Adipocyte (in vitro differentiated cells): ENCODE data around the gene PCBP3.
"Not testable (repeated sequence)": the region's sequence is repeated elsewhere in the genome, so short reads cannot be mapped to it uniquely, and the experiment has no call there.

Experiments used
- DNase-seq: peaks from one replicate; pipeline ENCODE4 v3.0.0-alpha.2; 2015; ENCODE audit warnings: low read depth
- H3K27me3 ChIP-seq: replicated peaks from 2 replicates; pipeline ENCODE4 v1.7.0; 2013; ENCODE audit warnings: mild to moderate bottlenecking, low read length, moderate library complexity; ENCODE audit not compliant: control insufficient read depth, insufficient read depth
- H3K36me3 ChIP-seq: 2 replicates; pipeline ENCODE4 v1.7.0; 2013; ENCODE audit warnings: low read length, mild to moderate bottlenecking, moderate library complexity; ENCODE audit not compliant: control insufficient read depth, insufficient read depth, severe bottlenecking
- H3K4me1 ChIP-seq: 2 replicates; pipeline ENCODE4 v1.7.0; 2013; ENCODE audit warnings: mild to moderate bottlenecking, low read length, moderate library complexity; ENCODE audit not compliant: control insufficient read depth, insufficient read depth
- H3K4me3 ChIP-seq: 2 replicates; pipeline ENCODE4 v1.7.0; 2013; ENCODE audit warnings: mild to moderate bottlenecking, low read length, moderate library complexity
- H3K9ac ChIP-seq: 2 replicates; pipeline ENCODE4 v1.7.0; 2013; ENCODE audit warnings: mild to moderate bottlenecking, low read length, moderate library complexity
- H3K9me3 ChIP-seq: 2 replicates; pipeline ENCODE4 v1.7.0; 2013; ENCODE audit warnings: mild to moderate bottlenecking, low read length, moderate library complexity; ENCODE audit not compliant: control insufficient read depth

PCBP3 gene

GRCh38 chr21:45957981-45958600, 314.6 kb downstream of the PCBP3 start:
- Histone ChIP-seq H3K4me3 (peak overlapping the region; percentile 70), H3K4me1 (peaks cover 46% of the 10 kb centered on the region), H3K9me3 (no peaks in the 10 kb centered on the region), H3K27me3 (no peaks in the 10 kb centered on the region), H3K9ac (peak overlapping the region; percentile 69), H3K36me3 (no peaks in the 10 kb centered on the region)
- DNase-seq: peak; percentile 89

DNA sequence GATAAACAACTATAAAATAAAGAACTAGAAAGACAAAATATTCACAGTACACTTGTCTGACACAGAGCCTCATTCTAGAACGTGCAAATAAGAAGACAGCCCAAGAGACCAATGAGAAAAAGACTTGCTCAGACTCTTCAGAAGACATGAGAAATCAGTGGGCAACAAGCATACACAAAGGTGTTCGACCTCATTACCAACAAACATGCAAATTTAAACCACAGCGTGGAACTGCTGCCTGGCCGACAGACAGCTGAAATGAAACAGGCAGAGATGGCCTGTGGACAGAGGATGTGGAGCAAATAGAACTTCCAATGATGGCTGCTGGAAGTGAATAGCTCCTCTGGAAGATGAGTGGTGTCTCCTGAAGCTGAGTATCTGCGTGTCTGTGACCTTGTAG, 315.7 kb downstream of the PCBP3 start:
- Histone ChIP-seq H3K9ac (peak overlapping the region; percentile 69), H3K27me3 (no peaks in the 10 kb centered on the region), H3K9me3 (no peaks in the 10 kb centered on the region), H3K36me3 (no peaks in the 10 kb centered on the region), H3K4me3 (peak overlapping the region; percentile 70), H3K4me1 (peaks cover 39% of the 10 kb centered on the region)
- no peak for DNase-seq

GRCh38 chr21:45959779-45960390, 316.4 kb downstream of the PCBP3 start:
- H3K27me3 ChIP-seq: no peaks in the 10 kb centered on the region
- no peak overlapping the region for H3K4me3 ChIP-seq
- DNase-seq: no peak
- peaks cover 33% of the 10 kb centered on the region for H3K4me1 ChIP-seq
- H3K36me3 ChIP-seq: no peaks in the 10 kb centered on the region
- H3K9ac ChIP-seq: no peak overlapping the region
- no peaks in the 10 kb centered on the region for H3K9me3 ChIP-seq

GRCh38 chr21:45961408-45961807, 317.9 kb downstream of the PCBP3 start:
- peaks cover 33% of the 10 kb centered on the region for H3K4me1 ChIP-seq
- not testable (repeated sequence) for H3K36me3 ChIP-seq, H3K9ac ChIP-seq, H3K4me3 ChIP-seq, H3K27me3 ChIP-seq, DNase-seq, H3K9me3 ChIP-seq

DNA sequence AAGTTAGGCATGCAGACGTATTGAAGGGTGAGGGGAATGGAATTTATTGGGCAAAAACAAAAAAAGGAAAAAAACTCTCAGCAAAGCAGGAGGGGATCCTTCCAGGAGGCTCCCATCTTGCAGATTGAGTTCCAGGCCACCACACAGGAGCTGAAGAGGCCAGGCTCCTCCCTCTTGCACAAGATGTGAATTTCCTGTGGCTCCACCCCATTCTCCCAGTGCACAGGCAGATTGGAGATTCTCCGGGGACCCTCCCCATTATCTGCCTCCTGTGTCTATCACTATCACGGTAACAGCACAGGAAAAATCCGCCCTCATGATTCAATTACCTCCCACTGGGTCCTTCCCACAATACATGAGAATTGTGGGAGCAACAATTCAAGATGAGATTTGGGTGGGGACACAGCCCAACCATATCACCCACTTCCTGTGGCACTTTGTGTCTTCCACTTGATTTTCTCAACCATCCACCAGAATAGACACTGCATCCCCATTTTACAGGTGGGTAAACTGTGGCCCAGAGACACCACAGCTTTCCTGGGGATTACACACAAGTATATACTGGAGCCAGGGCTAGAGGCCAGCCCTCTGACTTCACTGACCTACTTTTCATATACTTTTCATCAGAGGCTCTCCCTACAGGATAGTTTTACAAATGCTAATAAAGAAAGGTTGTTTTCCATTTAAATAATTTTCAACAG, 319.2 kb downstream of the PCBP3 start:
- Histone ChIP-seq H3K4me1 (peaks cover 24% of the 10 kb centered on the region), H3K36me3 (no peaks in the 10 kb centered on the region), H3K9ac (peak overlapping the region; percentile 6), H3K9me3 (no peaks in the 10 kb centered on the region), H3K27me3 (no peaks in the 10 kb centered on the region), H3K4me3 (no peak overlapping the region)
- DNase-seq: no peak

DNA sequence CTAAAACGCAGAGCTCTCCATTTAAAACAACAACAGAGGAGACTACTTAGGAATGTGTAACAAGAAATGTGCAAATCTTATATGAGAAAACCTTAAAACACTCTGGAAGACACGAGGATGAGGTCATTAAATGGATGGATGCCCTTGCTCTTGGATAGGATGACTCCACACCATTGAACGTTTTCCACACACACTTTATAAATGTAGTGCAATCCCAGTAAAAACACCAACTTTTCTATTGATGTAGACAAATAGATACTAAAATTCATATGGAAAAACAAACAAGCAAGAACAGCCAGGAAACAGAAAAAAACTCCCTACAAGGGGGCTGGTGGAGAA, 319.7 kb downstream of the PCBP3 start:
- Histone ChIP-seq H3K36me3 (no peaks in the 10 kb centered on the region), H3K9ac (peak overlapping the region; percentile 6), H3K9me3 (no peaks in the 10 kb centered on the region), H3K4me1 (peaks cover 21% of the 10 kb centered on the region), H3K27me3 (no peaks in the 10 kb centered on the region), H3K4me3 (no peak overlapping the region)
- DNase-seq: no peak

DNA sequence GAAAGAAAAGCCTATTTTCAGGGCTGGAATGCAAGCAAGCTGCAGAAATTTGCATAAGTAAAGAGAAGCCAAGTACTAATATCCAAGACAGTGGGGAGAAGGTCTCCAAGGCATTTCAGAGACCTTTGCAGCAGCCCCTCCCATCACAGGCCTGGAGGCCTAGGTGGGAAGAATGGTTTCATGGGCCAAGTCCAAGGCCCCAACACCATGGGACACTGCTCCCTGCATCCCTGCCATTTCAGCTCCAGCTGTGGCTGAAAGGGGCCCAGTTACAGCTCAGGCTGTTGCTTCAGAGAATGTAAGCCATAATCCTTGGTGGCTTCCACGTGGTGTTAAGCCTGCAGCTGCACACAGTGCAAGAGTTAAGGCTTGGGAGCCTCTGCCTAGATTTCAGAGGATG, 321.1 kb downstream of the PCBP3 start:
- Histone ChIP-seq H3K36me3 (no peaks in the 10 kb centered on the region), H3K27me3 (no peaks in the 10 kb centered on the region), H3K4me3 (no peak overlapping the region), H3K4me1 (peaks cover 9% of the 10 kb centered on the region), H3K9me3 (no peaks in the 10 kb centered on the region), H3K9ac (no peak overlapping the region)
- no peak for DNase-seq

GRCh38 chr21:45965084-45965809, 321.7 kb downstream of the PCBP3 start:
- peaks cover 11% of the 10 kb centered on the region for H3K4me1 ChIP-seq
- H3K9ac ChIP-seq: no peak overlapping the region
- no peaks in the 10 kb centered on the region for H3K27me3 ChIP-seq
- H3K4me3 ChIP-seq: no peak overlapping the region
- no peaks in the 10 kb centered on the region for H3K36me3 ChIP-seq
- no peaks in the 10 kb centered on the region for H3K9me3 ChIP-seq
- DNase-seq: no peak

DNA sequence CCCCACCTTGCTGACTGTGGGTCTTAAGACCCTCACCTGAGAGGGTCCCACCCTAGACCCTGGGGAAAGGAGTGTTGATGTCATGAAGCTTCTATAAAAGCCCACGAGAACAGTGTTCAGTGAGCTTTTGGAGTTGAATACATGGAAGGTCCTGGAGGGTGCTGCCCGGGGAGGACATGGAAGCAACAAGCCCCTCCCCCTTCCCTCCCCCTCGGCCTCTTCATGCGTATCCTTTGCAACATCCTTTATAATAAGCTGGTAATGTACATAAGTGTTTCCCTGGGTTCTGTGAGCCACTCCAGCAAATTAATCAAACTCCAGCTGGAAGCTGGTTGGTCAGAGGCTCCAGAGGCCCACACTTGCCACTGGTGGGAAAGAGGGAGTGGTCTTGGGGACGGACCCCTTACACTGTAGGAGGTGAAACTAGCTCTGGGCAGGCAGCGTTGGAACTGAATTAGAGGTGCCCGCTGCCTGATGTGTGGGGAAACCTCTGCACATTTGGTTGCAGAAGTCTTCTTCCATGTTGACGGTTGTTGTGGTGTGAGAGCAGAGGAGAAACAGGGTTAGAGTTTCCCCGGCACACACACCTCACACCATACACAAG, 323.4 kb downstream of the PCBP3 start:
- Histone ChIP-seq H3K36me3 (no peaks in the 10 kb centered on the region), H3K27me3 (no peaks in the 10 kb centered on the region), H3K9ac (no peak overlapping the region), H3K9me3 (no peaks in the 10 kb centered on the region), H3K4me1 (peaks cover 26% of the 10 kb centered on the region), H3K4me3 (no peak overlapping the region)
- DNase-seq: no peak

DNA sequence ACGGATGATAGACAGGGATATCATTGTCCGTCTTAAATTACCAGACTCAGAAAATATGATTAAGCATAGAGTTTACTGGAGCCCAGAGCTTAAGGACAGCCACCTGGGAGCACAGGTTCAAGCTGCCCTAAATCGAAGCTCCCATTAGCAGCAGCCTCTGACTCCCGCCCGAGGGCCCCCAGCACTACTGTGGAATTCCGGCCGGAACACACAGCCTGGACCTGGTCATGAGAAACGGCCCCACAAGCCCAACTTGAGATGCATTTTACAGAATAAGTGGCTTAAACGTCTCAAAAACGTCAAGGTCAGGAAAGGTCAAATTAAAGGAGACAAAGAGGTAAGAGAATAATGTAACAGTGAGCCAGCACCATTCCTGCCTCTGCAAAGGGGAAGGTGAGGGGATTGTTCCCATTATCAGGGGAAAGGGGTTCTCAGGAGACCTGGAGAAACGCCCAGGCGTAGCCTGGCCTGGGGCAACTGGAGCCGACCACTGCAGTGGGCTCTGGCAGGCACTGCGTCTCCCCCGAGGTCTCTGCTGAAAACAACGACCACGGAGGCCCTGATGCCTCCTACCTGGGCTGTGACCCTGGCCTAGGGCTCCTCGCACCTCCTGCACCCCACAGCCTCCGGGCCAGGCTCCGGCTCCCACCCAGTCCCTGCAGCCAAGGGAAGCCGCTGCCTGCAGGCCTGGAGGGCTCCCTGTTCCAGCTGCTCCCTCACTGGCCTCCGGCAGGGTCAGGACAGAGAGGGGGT, 326.6 kb downstream of the PCBP3 start:
- Histone ChIP-seq H3K4me1 (peaks cover 44% of the 10 kb centered on the region), H3K4me3 (no peak overlapping the region), H3K36me3 (no peaks in the 10 kb centered on the region), H3K9me3 (no peaks in the 10 kb centered on the region), H3K27me3 (no peaks in the 10 kb centered on the region), H3K9ac (peak overlapping the region; percentile 82)
- DNase-seq: no peak
